Fibroblast of skin of right quadriceps (primary cell): Measurements from ENCODE around the gene NEAT1.
"Not testable (repeated sequence)": the region's sequence is repeated elsewhere in the genome, so short reads cannot be mapped to it uniquely, and the experiment has no call there.

Experiments used
- DNase-seq: peaks from one replicate; pipeline ENCODE4 v3.0.0-alpha.2; 2013

The NEAT1 gene

GRCh38 chr11:65436412-65437032, 13.9 kb downstream of the NEAT1 start:
- DNase-seq = no peak

- no peak for DNase-seq
Observed at GRCh38 chr11:65437436-65438227, 15.0 kb downstream of the NEAT1 start.

GRCh38 chr11:65438257-65439151, 15.9 kb downstream of the NEAT1 start:
- peak; percentile 63 for DNase-seq

- no peak for DNase-seq
Observed at GRCh38 chr11:65439331-65440181, 17.0 kb downstream of the NEAT1 start.

GRCh38 chr11:65440831-65441499, 18.4 kb downstream of the NEAT1 start:
- DNase-seq = no peak

GRCh38 chr11:65442842-65443331, 20.3 kb downstream of the NEAT1 start:
- DNase-seq = no peak

GRCh38 chr11:65444314-65445051, 21.9 kb downstream of the NEAT1 start:
- no peak for DNase-seq

- DNase-seq = no peak
Observed at GRCh38 chr11:65445101-65445603, 22.6 kb downstream of the NEAT1 start.

- DNase-seq = peak; percentile 53
Observed at GRCh38 chr11:65445604-65446445, 23.2 kb downstream of the NEAT1 start.

- no peak for DNase-seq
Observed at GRCh38 chr11:65446446-65447277, 24.1 kb downstream of the NEAT1 start.

- no peak for DNase-seq
Observed at GRCh38 chr11:65448074-65448417, 25.4 kb downstream of the NEAT1 start.

GRCh38 chr11:65448418-65449105, 26.0 kb downstream of the NEAT1 start:
- DNase-seq = peak; percentile 40

- not testable (repeated sequence) for DNase-seq
Observed at GRCh38 chr11:65451301-65451700, 28.7 kb downstream of the NEAT1 start.

GRCh38 chr11:65452259-65452658, 29.7 kb downstream of the NEAT1 start:
- not testable (repeated sequence) for DNase-seq

- peak; percentile 94 for DNase-seq
Observed at GRCh38 chr11:65452806-65453490, 30.4 kb downstream of the NEAT1 start.

GRCh38 chr11:65454311-65454695, 31.7 kb downstream of the NEAT1 start:
- DNase-seq = peak; percentile 73

GRCh38 chr11:65454696-65455456, 32.3 kb downstream of the NEAT1 start:
- peak; percentile 88 for DNase-seq
